ACC112 (cell line): ENCODE results near the gene TUBGCP6.

Experiments used
- H2AFZ ChIP-seq: fragments of 200-600 bp; sonication (generic); one replicate; pipeline ENCODE4 v1.6.0; 2017; ENCODE audit warnings: antibody characterized with exemption, low read length; ENCODE audit not compliant: unreplicated experiment
- H3K27ac ChIP-seq: fragments of 200-600 bp; sonication (generic); 2 replicates; pipeline ENCODE4 v1.5.1; 2014; ENCODE audit warnings: low read depth, mild to moderate bottlenecking, antibody characterized with exemption, low read length, moderate library complexity
- H3K27me3 ChIP-seq: fragments of 200-600 bp; sonication (generic); 2 replicates; pipeline ENCODE4 v1.6.1; 2014; ENCODE audit warnings: mild to moderate bottlenecking, antibody characterized with exemption, low read length, moderate library complexity, mixed read lengths; ENCODE audit not compliant: insufficient read depth
- H3K36me3 ChIP-seq: fragments of 200-600 bp; sonication (generic); 2 replicates; pipeline ENCODE4 v1.6.1; 2016; ENCODE audit warnings: mild to moderate bottlenecking, antibody characterized with exemption, low read length, moderate library complexity, mixed read lengths; ENCODE audit not compliant: insufficient read depth
- H3K4me1 ChIP-seq: fragments of 200-600 bp; sonication (generic); one replicate; pipeline ENCODE4 v1.6.1; 2016; ENCODE audit warnings: low read length, mixed read lengths; ENCODE audit not compliant: insufficient read depth, unreplicated experiment, control insufficient read depth
- H3K4me3 ChIP-seq: fragments of 200-600 bp; sonication (generic); 2 replicates; pipeline ENCODE4 v1.5.1; 2014; ENCODE audit warnings: mild to moderate bottlenecking, low read depth, low read length
- H3K79me2 ChIP-seq: fragments of 200-600 bp; sonication (generic); one replicate; pipeline ENCODE4 v1.6.0; 2016; ENCODE audit warnings: low read length; ENCODE audit not compliant: control insufficient read depth, unreplicated experiment, insufficient read depth

The TUBGCP6 gene

DNA sequence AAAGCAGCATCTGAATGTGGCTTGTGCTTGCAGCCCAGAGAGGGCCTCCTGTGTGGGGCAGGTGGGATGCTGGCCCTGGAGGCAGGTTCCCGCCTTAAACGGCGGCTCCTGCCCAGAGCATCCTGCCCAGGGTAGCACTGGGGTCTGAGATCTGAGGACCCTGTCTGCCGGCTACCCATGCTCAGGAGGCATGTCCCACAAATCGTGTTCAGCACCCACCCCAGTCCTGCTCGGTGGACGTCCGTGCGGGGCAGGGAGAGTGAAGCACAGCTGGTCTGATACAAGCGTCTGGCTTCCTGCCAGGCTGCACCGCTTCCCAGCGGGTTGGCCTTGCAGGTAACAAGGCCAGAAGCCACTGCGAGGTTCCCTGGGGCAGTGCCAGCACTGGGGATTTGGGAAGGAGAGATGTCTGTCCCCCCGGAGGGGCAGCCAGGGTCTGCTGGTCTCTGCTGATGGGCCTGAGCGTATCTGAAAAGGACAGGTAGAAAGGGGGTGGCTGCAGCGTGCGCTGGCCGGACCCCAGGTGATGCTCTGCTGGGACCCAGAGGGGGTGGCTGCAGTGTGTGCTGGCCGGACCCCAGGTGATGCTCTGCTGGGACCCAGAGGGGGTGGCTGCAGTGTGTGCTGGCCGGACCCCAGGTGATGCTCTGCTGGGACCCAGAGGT, 55.5 kb downstream of the TUBGCP6 start:
- Histone ChIP-seq H3K79me2 (peaks cover 16% of the 10 kb centered on the region), H3K36me3 (no peaks in the 10 kb centered on the region), H3K4me3 (no peak overlapping the region), H3K27me3 (no peaks in the 10 kb centered on the region), H2AFZ (no peak overlapping the region), H3K4me1 (peaks cover 12% of the 10 kb centered on the region), H3K27ac (no peak overlapping the region)

DNA sequence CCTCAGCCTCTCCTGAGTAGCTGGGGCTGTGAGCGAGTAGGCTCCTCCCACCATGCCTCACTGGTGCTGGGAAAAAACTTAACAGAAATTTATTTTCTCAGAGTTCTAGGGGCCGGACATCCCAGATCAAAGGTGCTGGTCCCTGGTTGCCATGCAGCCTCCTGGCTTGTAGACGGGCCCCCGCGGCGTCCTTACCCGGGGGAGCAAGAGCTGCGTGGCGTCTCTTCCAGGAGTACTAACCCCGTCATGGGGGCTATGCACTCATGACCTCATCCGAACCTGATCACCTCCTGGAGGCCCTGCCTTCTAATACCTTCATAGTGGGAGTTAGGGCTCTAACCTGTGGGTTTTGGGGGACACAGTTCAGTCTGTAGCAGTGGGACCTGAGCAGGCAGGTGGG, 56.5 kb downstream of the TUBGCP6 start:
- H2AFZ ChIP-seq, result no peak overlapping the region
- no peak overlapping the region for H3K4me3 ChIP-seq
- H3K36me3 ChIP-seq, result no peaks in the 10 kb centered on the region
- H3K27me3 ChIP-seq, result no peaks in the 10 kb centered on the region
- H3K27ac ChIP-seq, result no peak overlapping the region
- H3K79me2 ChIP-seq, result peaks cover 16% of the 10 kb centered on the region
- peaks cover 16% of the 10 kb centered on the region for H3K4me1 ChIP-seq

DNA sequence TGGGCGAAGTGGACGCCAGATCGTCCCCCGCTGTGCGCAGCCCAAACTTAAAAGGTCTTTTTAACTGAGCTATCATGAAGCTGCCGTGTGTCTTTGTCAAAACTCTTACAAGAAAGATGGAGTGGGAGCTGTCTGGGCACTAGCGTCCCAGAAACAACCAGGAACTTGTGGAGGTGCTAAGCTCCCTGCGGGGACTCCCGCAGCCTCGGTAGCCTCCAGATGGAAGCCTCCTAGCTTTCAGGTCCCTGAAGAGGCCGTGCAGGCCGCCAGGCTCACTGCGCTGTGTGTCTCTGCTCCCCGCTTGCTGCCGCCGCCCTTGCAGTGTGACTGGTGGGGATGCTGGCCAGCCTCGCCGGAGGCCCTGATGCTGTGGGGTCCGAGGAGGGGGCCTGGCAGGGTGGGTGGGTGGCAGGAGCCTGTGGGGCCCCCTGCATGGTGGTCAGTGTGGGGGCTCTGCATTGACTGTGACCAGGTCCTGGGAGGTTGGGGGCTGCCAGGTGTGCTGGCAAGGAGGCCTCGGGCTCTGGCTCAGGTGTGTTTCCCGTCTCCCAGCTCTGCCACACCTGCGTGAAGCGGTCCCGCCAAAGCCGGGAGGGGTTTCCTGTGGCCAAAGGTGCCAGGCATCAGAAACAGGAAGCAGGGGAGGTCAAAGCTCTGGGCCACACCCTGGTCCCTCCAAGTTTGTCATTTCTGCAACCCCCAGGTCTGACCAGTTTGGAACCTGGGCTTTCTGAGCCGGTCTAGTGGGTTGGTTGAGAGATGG, 57.9 kb downstream of the TUBGCP6 start:
- peak overlapping the region; percentile 73 for H3K4me3 ChIP-seq
- H2AFZ ChIP-seq, result no peak overlapping the region
- no peak overlapping the region for H3K27ac ChIP-seq
- no peaks in the 10 kb centered on the region for H3K36me3 ChIP-seq
- H3K27me3 ChIP-seq, result no peaks in the 10 kb centered on the region
- peaks cover 16% of the 10 kb centered on the region for H3K4me1 ChIP-seq
- peaks cover 16% of the 10 kb centered on the region for H3K79me2 ChIP-seq

DNA sequence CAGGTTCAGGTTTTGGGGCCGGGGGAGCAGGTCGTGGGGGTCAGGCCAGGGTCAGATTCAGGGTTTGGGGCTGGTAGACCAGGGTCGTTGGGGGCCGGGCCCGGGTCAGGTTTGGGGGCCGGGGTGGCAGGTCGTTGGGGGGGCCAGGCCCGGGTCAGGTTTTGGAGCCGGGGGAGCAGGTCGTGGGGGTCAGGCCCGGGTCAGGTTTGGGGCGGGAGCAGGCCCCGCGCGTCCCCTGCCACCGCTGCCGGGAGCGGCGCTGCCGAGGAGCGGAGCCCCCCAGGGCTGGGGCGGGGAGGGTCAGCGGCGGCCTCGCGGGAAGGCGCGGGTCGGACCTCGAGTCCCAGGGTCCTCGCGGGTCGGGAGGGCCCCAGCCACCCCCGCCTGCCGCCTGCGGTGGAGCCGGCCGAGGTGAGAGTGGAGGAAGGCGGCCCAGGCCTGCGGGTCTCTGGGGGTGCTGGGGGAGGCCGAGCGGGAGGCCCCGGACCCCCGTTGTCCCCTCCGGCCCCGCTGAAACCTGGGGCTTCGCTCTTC, 58.6 kb downstream of the TUBGCP6 start:
- Histone ChIP-seq H3K4me3 (peak overlapping the region; percentile 73), H3K27ac (no peak overlapping the region), H3K36me3 (no peaks in the 10 kb centered on the region), H3K4me1 (peaks cover 16% of the 10 kb centered on the region), H2AFZ (no peak overlapping the region), H3K79me2 (peaks cover 16% of the 10 kb centered on the region), H3K27me3 (no peaks in the 10 kb centered on the region)

DNA sequence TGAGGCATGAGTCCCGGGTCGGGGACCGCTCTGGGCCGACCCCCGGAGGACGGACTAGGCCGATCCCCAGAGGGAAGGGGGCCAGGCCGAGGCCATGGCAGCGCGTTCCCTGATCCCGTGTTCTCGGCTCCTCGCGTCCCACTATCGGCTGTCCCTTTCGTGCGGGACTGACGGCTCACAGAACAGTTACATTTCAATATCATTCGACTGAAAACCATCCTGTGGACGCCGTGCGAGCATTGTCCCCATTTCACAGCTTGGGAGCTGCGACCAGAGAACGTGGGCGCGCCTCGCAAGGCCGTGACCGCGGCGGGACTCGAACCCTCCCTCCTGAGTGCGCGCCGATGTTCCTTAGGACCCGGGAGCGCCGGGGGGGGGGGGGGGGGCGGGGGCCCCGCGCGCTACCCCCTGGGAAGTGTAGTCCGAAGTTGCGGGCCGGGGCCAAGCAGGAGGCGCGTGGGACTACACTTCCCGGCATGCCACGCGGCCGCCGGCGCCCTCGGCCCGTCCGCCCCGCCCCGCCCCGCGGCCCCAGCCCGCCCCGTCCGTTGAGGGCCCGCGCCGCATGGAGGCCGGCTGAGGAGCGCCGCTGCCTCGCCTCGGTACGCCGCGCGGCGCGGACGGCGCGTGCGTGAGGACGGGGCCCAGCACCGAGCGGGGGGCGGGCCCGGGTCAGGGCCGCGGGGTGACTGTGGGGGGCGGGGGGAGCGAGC, 59.3 kb downstream of the TUBGCP6 start, which contains the start of gene TRABD:
Gene TRABD, plus strand, starts transcription at position 539 of the 713 bp plus-strand sequence. CDS start 7,148 bp downstream, outside the sequence.
- no peak within 1 kb of the TSS for H3K27ac ChIP-seq
- no peaks in the 10 kb centered on the region for H3K36me3 ChIP-seq
- H3K27me3 ChIP-seq, result no peaks in the 10 kb centered on the region
- peaks cover 16% of the 10 kb centered on the region for H3K79me2 ChIP-seq
- peak within 1 kb of the TSS; percentile 85 for H3K4me3 ChIP-seq
- peak within 1 kb of the TSS; percentile 65 for H2AFZ ChIP-seq
- H3K4me1 ChIP-seq, result peaks cover 10% of the 10 kb centered on the region

DNA sequence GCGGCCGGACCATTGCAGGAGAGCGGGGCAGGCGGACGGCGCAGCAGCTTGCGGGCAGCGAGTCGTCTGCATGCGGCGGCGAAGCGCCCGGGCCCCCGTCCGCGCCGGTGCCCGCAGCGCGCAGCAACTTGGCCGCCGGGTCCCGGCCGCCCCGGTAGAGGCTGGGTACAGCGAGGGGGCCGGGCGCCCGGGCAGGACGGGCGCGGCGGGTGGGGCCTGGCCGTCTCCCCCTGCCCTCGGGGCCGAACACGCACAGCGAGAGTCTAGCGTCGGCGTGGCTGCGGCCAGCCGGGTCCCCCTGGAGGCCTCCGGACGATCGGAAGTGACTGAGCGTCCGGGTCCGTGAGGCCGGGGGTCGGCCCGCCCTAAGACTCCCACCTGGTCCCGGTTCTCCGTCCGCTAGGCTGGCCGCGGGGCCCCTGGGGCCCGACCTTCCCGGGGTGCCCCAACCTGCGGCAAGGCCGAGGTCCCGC, 59.9 kb downstream of the TUBGCP6 start:
- Histone ChIP-seq H3K27me3 (no peaks in the 10 kb centered on the region), H2AFZ (peak overlapping the region; percentile 65), H3K36me3 (no peaks in the 10 kb centered on the region), H3K27ac (no peak overlapping the region), H3K4me3 (peak overlapping the region; percentile 85), H3K4me1 (peaks cover 8% of the 10 kb centered on the region), H3K79me2 (peaks cover 16% of the 10 kb centered on the region)

DNA sequence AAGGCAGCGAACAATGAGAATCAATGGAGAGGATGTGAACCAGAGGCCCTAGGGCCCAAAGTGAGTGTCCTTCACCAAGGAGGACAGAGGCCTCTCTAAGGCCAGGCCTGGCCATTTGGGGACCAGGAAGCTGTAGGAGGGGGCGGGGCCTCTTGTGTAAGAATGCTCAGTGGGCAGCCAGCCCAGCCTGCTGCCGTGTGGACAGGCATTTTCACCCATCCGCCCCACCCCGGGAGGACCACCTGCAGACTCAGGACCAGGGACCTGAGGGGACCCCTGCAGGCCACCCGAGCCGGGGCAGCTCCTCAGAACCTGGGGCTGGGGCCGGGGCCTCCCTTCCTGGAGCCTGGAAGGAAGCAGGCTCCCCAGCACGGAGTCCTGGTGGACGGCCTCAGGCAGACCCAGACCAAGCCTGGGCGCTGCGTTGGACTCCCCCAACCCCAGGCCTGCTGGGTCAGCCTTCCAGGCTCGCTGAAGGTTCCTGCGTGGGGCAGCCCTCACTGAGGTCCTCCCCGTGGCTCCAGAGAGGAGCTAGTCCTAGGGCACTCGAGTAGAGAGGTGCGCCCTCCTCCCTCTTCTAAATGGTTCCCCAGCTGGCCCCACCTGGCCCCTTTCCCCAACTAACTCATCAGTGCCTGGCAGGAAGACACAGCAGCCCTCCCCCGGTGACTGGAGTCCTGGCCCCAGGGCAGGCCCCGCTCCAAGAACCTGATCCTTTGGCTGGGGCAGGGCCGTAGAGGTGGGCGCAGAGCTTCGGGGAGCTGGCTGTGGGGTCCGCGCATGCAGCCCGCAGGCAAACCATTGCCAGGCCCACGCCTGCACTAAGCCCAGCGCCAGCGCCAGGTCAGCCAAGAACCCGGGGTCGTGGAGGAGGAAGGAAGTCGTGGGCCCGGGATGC, 60.6 kb downstream of the TUBGCP6 start:
- Histone ChIP-seq H3K36me3 (no peaks in the 10 kb centered on the region), H2AFZ (no peak overlapping the region), H3K27ac (no peak overlapping the region), H3K4me3 (no peak overlapping the region), H3K79me2 (peaks cover 15% of the 10 kb centered on the region), H3K4me1 (peaks cover 8% of the 10 kb centered on the region), H3K27me3 (no peaks in the 10 kb centered on the region)

DNA sequence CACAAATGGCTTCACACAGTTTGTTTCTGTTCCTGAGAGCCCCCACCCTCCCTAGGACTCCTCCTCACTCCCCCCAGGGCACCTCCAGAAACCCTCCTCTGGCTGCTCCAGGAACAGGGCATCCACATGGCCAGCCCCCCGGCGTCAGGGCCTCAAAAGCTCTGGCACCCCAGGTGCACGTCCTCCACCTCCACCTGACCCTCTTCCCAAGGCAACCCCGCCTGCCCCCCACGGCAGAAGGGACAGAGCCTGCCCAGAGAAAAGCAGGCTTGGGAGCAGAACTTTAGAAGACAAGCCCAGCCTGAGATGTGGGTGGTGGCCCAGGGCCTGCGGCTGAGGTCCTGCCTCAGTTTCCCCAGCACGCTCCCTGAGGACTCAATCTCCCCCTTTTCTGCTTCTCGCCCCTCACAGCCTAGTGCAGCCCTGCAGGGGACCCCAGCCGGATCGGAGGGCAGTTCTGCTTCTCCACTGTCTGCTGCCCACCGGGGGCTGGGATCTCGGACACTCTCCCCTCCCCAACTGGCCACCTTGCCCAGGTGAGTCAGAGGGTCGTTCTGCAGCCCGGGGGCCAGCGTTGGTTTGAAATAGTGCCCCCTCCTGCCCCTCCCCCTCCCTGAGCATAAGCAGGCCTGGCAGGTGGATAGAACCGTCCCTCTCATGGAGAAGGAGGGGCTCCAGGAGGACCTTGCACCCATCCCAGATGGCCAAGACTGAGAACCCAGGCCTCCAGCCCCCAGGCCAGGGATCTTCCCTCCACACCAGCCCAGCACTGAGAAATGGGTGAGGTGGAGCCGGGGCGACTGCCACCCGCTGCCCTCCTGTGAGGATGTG, 61.5 kb downstream of the TUBGCP6 start:
- H3K27ac ChIP-seq, result no peak overlapping the region
- no peak overlapping the region for H2AFZ ChIP-seq
- H3K4me3 ChIP-seq, result no peak overlapping the region
- peaks cover 12% of the 10 kb centered on the region for H3K79me2 ChIP-seq
- H3K4me1 ChIP-seq, result peaks cover 8% of the 10 kb centered on the region
- no peaks in the 10 kb centered on the region for H3K27me3 ChIP-seq
- no peaks in the 10 kb centered on the region for H3K36me3 ChIP-seq
